Measurements from ENCODE around the gene DCLRE1C.

DNA sequence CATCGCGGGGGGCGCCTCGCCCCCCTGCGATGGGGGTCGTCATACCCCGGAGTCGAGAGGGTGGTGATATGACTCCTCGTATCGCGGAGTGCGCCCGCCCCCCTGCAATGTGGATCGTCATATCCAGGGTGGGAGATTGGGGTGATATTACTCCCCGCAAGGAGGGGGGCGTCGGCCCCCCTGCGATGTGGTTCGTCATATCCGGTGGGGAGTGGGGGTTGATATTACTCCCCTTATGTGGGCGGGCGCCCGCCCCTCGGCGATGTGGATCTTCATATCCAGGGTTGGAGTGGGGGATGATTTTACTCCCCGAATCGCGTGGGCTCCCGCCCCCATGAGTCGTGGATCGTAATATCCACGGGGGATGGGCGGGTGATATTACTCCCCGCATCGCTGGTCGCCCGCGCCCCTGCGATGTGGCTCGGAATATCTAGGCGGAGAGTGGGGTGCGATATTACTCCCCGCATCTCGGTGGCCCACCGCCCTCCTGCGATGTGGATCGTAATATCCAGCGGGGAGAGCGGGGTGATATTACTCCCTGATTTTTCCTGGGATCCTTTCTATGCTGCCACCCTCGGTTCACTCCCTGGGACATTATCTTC is 42.2 kb upstream of the DCLRE1C start:
- TF ChIP-seq LEF1 (IDR thresholded peaks at IDR 0.05; ENCODE audit: borderline replicate concordance): no peak
- TF ChIP-seq SP1 (IDR thresholded peaks at IDR 0.05): no peak
- TF ChIP-seq FOXM1 (IDR thresholded peaks at IDR 0.05; ENCODE audit: borderline replicate concordance): no peak
- no peak for TF ChIP-seq ZNF384 (IDR thresholded peaks at IDR 0.05)
- TF ChIP-seq TARDBP (IDR thresholded peaks at IDR 0.05): no peak
- TF ChIP-seq ELF4 (IDR thresholded peaks at IDR 0.05): no peak
- TF ChIP-seq BHLHE40 (IDR thresholded peaks at IDR 0.05; ENCODE audit: borderline replicate concordance): no peak
- TF ChIP-seq, protein P1, sequence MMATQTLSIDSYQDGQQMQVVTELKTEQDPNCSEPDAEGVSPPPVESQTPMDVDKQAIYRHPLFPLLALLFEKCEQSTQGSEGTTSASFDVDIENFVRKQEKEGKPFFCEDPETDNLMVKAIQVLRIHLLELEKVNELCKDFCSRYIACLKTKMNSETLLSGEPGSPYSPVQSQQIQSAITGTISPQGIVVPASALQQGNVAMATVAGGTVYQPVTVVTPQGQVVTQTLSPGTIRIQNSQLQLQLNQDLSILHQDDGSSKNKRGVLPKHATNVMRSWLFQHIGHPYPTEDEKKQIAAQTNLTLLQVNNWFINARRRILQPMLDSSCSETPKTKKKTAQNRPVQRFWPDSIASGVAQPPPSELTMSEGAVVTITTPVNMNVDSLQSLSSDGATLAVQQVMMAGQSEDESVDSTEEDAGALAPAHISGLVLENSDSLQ (IDR thresholded peaks at IDR 0.05): no peak

Data from HEK293T (cell line).